Mesendoderm (in vitro differentiated cells): ENCODE measurements around the gene CCDC40.
A peak's percentile ranks its signal among the peaks of the same experiment; 100 is the strongest.

Experiments used
- DNase-seq: peaks from one replicate; pipeline ENCODE4 v3.0.0; 2013
- H2AK5ac ChIP-seq: 2 replicates; pipeline ENCODE4 v1.6.1; 2013; ENCODE audit warnings: low read length, inconsistent platforms
- H2BK120ac ChIP-seq: 2 replicates; pipeline ENCODE4 v1.6.1; 2013; ENCODE audit warnings: low read depth, mild to moderate bottlenecking, low read length, moderate library complexity, mixed read lengths
- H2BK15ac ChIP-seq: replicated peaks from 2 replicates; pipeline ENCODE4 v1.6.1; 2013; ENCODE audit warnings: low read depth, mild to moderate bottlenecking, moderate library complexity
- H2BK5ac ChIP-seq: 2 replicates; pipeline ENCODE4 v1.6.1; 2013; ENCODE audit warnings: low read length, inconsistent platforms
- H3K18ac ChIP-seq: 2 replicates; pipeline ENCODE4 v1.6.1; 2013; ENCODE audit warnings: mild to moderate bottlenecking, low read length, mixed read lengths
- H3K23ac ChIP-seq: one replicate; pipeline ENCODE4 v1.6.1; 2013; ENCODE audit warnings: low read length
- H3K27ac ChIP-seq: 2 replicates; pipeline ENCODE4 v1.5.1; 2013; ENCODE audit warnings: low read depth, mild to moderate bottlenecking, inconsistent platforms, low read length, moderate library complexity
- H3K27me3 ChIP-seq: 2 replicates; pipeline ENCODE4 v1.6.1; 2013; ENCODE audit warnings: low read length, control low read depth, mild to moderate bottlenecking, inconsistent platforms; ENCODE audit not compliant: insufficient read depth, poor library complexity
- H3K36me3 ChIP-seq: 2 replicates; pipeline ENCODE4 v1.6.1; 2013; ENCODE audit warnings: low read length, inconsistent platforms; ENCODE audit not compliant: control insufficient read depth, insufficient read depth
- H3K4ac ChIP-seq: one replicate; pipeline ENCODE4 v1.6.1; 2013; ENCODE audit warnings: low read depth, mild to moderate bottlenecking, low read length, moderate library complexity
- H3K4me1 ChIP-seq: 2 replicates; pipeline ENCODE4 v1.6.1; 2013; ENCODE audit warnings: low read depth, low read length, inconsistent platforms; ENCODE audit not compliant: control insufficient read depth
- H3K4me2 ChIP-seq: 2 replicates; pipeline ENCODE4 v1.6.1; 2013; ENCODE audit warnings: low read length
- H3K4me3 ChIP-seq: 2 replicates; pipeline ENCODE4 v1.5.1; 2013; ENCODE audit warnings: mild to moderate bottlenecking, low read length
- H3K56ac ChIP-seq: one replicate; pipeline ENCODE4 v1.6.1; 2013; ENCODE audit warnings: low read length
- H3K79me1 ChIP-seq: 2 replicates; pipeline ENCODE4 v1.6.1; 2013; ENCODE audit warnings: low read length, inconsistent platforms
- H3K79me2 ChIP-seq: 2 replicates; pipeline ENCODE4 v1.6.1; 2013; ENCODE audit warnings: mild to moderate bottlenecking, low read length; ENCODE audit not compliant: control insufficient read depth, insufficient read depth
- H3K9ac ChIP-seq: 2 replicates; pipeline ENCODE4 v1.6.1; 2013; ENCODE audit warnings: low read length, inconsistent platforms
- H4K5ac ChIP-seq: one replicate; pipeline ENCODE4 v1.6.1; 2013; ENCODE audit warnings: low read length
- H4K8ac ChIP-seq: one replicate; pipeline ENCODE4 v1.6.1; 2013; ENCODE audit warnings: low read depth, mild to moderate bottlenecking, control low read depth, low read length, moderate library complexity
- WGBS: extraction: QIAGEN DNeasy Blood & Tissue Kit; methylation state at CpG from one replicate; pipeline ENCODE4 v1.1.7; 2013; ENCODE audit warnings: low lambda C conversion rate, missing lambda C conversion rate; ENCODE audit not compliant: insufficient coverage; ENCODE audit errors: extremely low coverage; 5-methylcytosine and 5-hydroxymethylcytosine counted together

CCDC40 gene

DNA sequence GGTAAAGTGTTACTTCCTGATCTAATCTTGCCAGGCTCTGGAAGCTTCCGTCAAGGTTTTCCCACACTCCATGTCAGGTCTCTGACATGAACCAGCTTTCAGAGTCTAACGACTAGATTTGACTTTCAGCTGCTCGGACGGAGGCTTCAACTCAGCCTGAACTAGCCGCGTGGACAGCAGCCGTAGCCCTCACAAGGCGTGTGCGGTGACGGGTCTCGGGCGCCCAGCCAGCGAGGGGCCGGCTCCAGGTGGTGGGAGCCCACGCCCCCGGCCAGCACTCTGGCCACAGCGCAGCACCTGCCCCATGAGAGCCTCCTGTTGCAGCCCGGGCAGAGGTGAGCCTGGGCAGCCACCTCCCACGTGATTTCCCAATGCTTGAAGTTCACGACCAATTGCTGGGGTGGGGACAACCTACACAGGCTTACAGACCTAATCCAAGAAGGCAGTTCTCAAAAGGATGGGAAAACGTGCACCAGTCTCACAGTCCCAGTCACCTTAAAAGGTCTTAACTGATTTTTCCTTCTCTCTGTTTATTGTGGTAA lies 46.3 kb upstream of the CCDC40 start:
- no peak overlapping the region for H2AK5ac ChIP-seq
- H3K9ac ChIP-seq: no peak overlapping the region
- H3K4me2 ChIP-seq: no peak overlapping the region
- no peak for DNase-seq
- H3K4me1 ChIP-seq: peaks cover 9% of the 10 kb centered on the region
- no peak overlapping the region for H2BK120ac ChIP-seq
- no peak overlapping the region for H3K4ac ChIP-seq
- H3K27ac ChIP-seq: no peak overlapping the region
- no peak overlapping the region for H3K18ac ChIP-seq
- H3K56ac ChIP-seq: no peak overlapping the region
- no peak overlapping the region for H2BK5ac ChIP-seq
- no CpG with 5 or more reads among the region's 21 CpGs for WGBS
- H2BK15ac ChIP-seq: no peak overlapping the region
- H3K4me3 ChIP-seq: no peak overlapping the region
- H4K8ac ChIP-seq: no peak overlapping the region
- H3K79me1 ChIP-seq: peaks cover 14% of the 10 kb centered on the region
- peaks cover 2% of the 10 kb centered on the region for H3K79me2 ChIP-seq
- H3K36me3 ChIP-seq: no peaks in the 10 kb centered on the region
- no peaks in the 10 kb centered on the region for H3K27me3 ChIP-seq
- no peak overlapping the region for H3K23ac ChIP-seq
- no peak overlapping the region for H4K5ac ChIP-seq

DNA sequence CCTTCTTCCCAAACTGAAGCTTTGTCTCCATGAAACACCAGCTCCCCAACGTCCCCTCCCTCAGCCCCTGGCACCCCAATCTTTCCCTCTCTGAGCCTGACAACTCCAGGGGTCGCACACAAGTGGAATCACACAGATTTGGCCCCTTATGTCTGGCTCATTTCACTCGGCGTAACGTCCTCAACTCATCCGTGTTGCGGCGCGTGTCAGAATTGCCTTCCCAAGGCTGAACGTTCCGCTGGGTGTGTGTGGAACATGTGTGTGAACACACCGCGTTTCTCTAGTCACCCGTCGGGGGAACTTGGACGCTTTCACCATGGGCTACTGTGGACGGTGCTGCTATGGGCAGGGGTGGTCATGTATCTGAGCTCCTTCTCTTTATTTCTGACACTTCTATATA lies 45.7 kb upstream of the CCDC40 start:
- peaks cover 2% of the 10 kb centered on the region for H3K79me2 ChIP-seq
- no peak overlapping the region for H2BK5ac ChIP-seq
- no CpG with 5 or more reads among the region's 17 CpGs for WGBS
- H3K27me3 ChIP-seq: no peaks in the 10 kb centered on the region
- no peak overlapping the region for H3K27ac ChIP-seq
- no peak overlapping the region for H3K18ac ChIP-seq
- no peak overlapping the region for H3K4me3 ChIP-seq
- no peak overlapping the region for H3K4me2 ChIP-seq
- no peak for DNase-seq
- H3K4me1 ChIP-seq: peaks cover 9% of the 10 kb centered on the region
- no peak overlapping the region for H4K5ac ChIP-seq
- peaks cover 14% of the 10 kb centered on the region for H3K79me1 ChIP-seq
- no peak overlapping the region for H3K23ac ChIP-seq
- H3K9ac ChIP-seq: no peak overlapping the region
- H4K8ac ChIP-seq: no peak overlapping the region
- H2BK15ac ChIP-seq: no peak overlapping the region
- no peak overlapping the region for H2AK5ac ChIP-seq
- no peak overlapping the region for H3K4ac ChIP-seq
- H2BK120ac ChIP-seq: no peak overlapping the region
- H3K36me3 ChIP-seq: no peaks in the 10 kb centered on the region
- H3K56ac ChIP-seq: no peak overlapping the region

GRCh38 chr17:79991140-79991923 lies 45.1 kb upstream of the CCDC40 start:
- Histone ChIP-seq H2BK15ac (no peak overlapping the region), H3K36me3 (no peaks in the 10 kb centered on the region), H3K56ac (peak overlapping the region; percentile 54), H3K18ac (no peak overlapping the region), H2AK5ac (no peak overlapping the region), H3K79me1 (peaks cover 14% of the 10 kb centered on the region), H3K23ac (no peak overlapping the region), H4K5ac (no peak overlapping the region), H3K27me3 (no peaks in the 10 kb centered on the region), H3K9ac (peak overlapping the region; percentile 30), H3K4me1 (peaks cover 9% of the 10 kb centered on the region), H2BK120ac (no peak overlapping the region), H3K4me3 (no peak overlapping the region), H4K8ac (no peak overlapping the region), H3K79me2 (peaks cover 2% of the 10 kb centered on the region), H3K4me2 (peak overlapping the region; percentile 71), H3K4ac (no peak overlapping the region), H2BK5ac (no peak overlapping the region), H3K27ac (no peak overlapping the region)
- WGBS: no CpG with 5 or more reads among the region's 30 CpGs
- peak; percentile 87 for DNase-seq

DNA sequence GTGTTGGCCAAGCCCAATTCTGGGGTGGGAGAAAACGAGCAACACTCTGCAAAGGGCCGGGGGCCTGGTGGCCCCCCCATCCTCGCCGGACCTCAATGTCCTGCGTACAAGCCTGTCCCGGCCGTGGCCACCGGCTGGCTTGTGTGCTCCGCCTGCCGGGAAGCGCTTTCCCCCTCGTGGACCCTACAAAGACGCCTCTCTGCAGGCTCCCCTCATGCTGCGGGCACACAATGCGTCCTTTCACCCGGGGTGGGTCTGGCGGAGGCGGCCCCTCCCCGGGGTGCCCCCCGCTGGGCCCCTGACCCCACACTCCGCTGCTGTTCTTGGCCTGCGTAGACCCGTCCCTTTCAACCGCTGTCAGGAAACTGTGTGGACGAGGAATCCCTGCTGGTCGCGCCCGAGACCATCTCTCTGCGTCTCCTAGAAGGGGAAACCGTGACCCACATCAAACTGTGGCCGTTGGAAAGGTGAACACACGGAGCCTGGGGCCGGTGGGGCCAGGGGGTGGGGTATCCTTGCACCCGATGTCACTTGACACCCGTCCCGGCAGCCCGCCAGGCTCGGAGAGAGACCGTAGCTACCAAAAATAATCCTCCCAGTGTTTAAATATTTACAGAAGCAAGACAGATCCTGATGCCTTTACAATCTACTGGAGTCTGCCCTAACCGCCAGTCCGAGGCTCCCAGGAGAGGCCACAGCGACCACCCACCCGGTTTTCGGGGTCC lies 44.4 kb upstream of the CCDC40 start:
- H3K4me1 ChIP-seq: peaks cover 9% of the 10 kb centered on the region
- H3K36me3 ChIP-seq: no peaks in the 10 kb centered on the region
- peaks cover 12% of the 10 kb centered on the region for H3K79me1 ChIP-seq
- no peaks in the 10 kb centered on the region for H3K27me3 ChIP-seq
- peak overlapping the region; percentile 2 for H3K18ac ChIP-seq
- no peak overlapping the region for H4K8ac ChIP-seq
- no peak overlapping the region for H3K23ac ChIP-seq
- H4K5ac ChIP-seq: no peak overlapping the region
- no peak overlapping the region for H3K4ac ChIP-seq
- H2BK5ac ChIP-seq: no peak overlapping the region
- H2BK15ac ChIP-seq: no peak overlapping the region
- peak; percentile 31 for DNase-seq
- no peak overlapping the region for H2BK120ac ChIP-seq
- H3K9ac ChIP-seq: peak overlapping the region; percentile 58
- WGBS: no CpG with 5 or more reads among the region's 44 CpGs
- H3K4me3 ChIP-seq: no peak overlapping the region
- no peak overlapping the region for H3K27ac ChIP-seq
- H3K4me2 ChIP-seq: peak overlapping the region; percentile 71
- H2AK5ac ChIP-seq: no peak overlapping the region
- peaks cover 2% of the 10 kb centered on the region for H3K79me2 ChIP-seq
- peak overlapping the region; percentile 54 for H3K56ac ChIP-seq

GRCh38 chr17:79992649-79993389 lies 43.6 kb upstream of the CCDC40 start:
- Histone ChIP-seq H3K27ac (peak overlapping the region; percentile 31), H3K4me3 (no peak overlapping the region)

More at GRCh38 chr17:79992649-79993389, 43.6 kb upstream of the CCDC40 start:
- no peaks in the 10 kb centered on the region for H3K27me3 ChIP-seq
- no peak overlapping the region for H4K5ac ChIP-seq
- H3K4me1 ChIP-seq: peaks cover 9% of the 10 kb centered on the region
- H3K56ac ChIP-seq: peak overlapping the region; percentile 81
- no peak overlapping the region for H3K23ac ChIP-seq
- no peaks in the 10 kb centered on the region for H3K36me3 ChIP-seq
- H4K8ac ChIP-seq: no peak overlapping the region
- H2AK5ac ChIP-seq: no peak overlapping the region
- no CpG with 5 or more reads among the region's 10 CpGs for WGBS
- DNase-seq: peak; percentile 38
- peak overlapping the region; percentile 2 for H3K18ac ChIP-seq
- H3K79me1 ChIP-seq: peaks cover 12% of the 10 kb centered on the region
- no peak overlapping the region for H3K4me2 ChIP-seq
- H2BK15ac ChIP-seq: no peak overlapping the region
- H3K4ac ChIP-seq: peak overlapping the region; percentile 44
- peaks cover 2% of the 10 kb centered on the region for H3K79me2 ChIP-seq
- H3K9ac ChIP-seq: peak overlapping the region; percentile 43
- H2BK5ac ChIP-seq: no peak overlapping the region
- H2BK120ac ChIP-seq: no peak overlapping the region
